Fibroblast of mammary gland (primary cell): ENCODE results near the gene FLRT1.

Experiments
- DNase-seq: peaks from one replicate; pipeline ENCODE4 v3.0.0-alpha.2; 2010; ENCODE audit warnings: low read depth
- H3K4me3 ChIP-seq: 2 replicates; pipeline ENCODE4 v1.5.1; 2011; ENCODE audit warnings: low read depth, mild to moderate bottlenecking, low read length, moderate library complexity; ENCODE audit not compliant: control insufficient read depth
- CTCF ChIP-seq: conservative IDR thresholded peaks from 2 replicates; pipeline ENCODE4 v1.5.1; 2011; ENCODE audit warnings: low read depth, low read length, inconsistent platforms; ENCODE audit not compliant: control insufficient read depth, insufficient read depth

Gene FLRT1

GRCh38 chr11:64035576-64035975 is at the start of gene FLRT1:
TSS of gene FLRT1 (plus strand) at chr11:64035931. CDS start at chr11:64116268, 80,337 bp downstream.
- TF ChIP-seq CTCF: no peak
- H3K4me3 ChIP-seq: no peak within 1 kb of the TSS
- DNase-seq: no peak

- TF ChIP-seq CTCF: no peak
- DNase-seq: peak; percentile 82
- H3K4me3 ChIP-seq: peak within 1 kb of the TSS; percentile 84
Measured at GRCh38 chr11:63986156-63986931, 49.4 kb upstream of the FLRT1 start, which contains the start of gene OTUB1. TSS of gene OTUB1 (plus strand) at chr11:63986438. CDS start at chr11:63986457, 19 bp downstream.

- H3K4me3 ChIP-seq: peak overlapping the region; percentile 84
- TF ChIP-seq CTCF: no peak
- no peak for DNase-seq
Measured at GRCh38 chr11:63986932-63987513, 48.7 kb upstream of the FLRT1 start.

GRCh38 chr11:63991558-63991957 is 44.2 kb upstream of the FLRT1 start:
- no peak for TF ChIP-seq CTCF
- H3K4me3 ChIP-seq: no peak overlapping the region
- DNase-seq: no peak

GRCh38 chr11:63993100-63993499 is 42.6 kb upstream of the FLRT1 start:
- no peak for DNase-seq
- no peak for TF ChIP-seq CTCF

GRCh38 chr11:63993993-63994392 is 41.7 kb upstream of the FLRT1 start:
- DNase-seq: no peak
- H3K4me3 ChIP-seq: no peak overlapping the region
- no peak for TF ChIP-seq CTCF

More at GRCh38 chr11:63993100-63993499, 42.6 kb upstream of the FLRT1 start:
- no peak overlapping the region for H3K4me3 ChIP-seq
